Measurements from ENCODE around the gene SLC25A46.
"Not testable (repeated sequence)": the region's sequence is repeated elsewhere in the genome, so short reads cannot be mapped to it uniquely, and the experiment has no call there.

- not testable (repeated sequence) for TF ChIP-seq POLR2A (conservative IDR thresholded peaks at IDR 0.05); SOX6 (IDR thresholded peaks at IDR 0.05)
These were observed 7.3 kb upstream of the SLC25A46 start for GRCh38 chr5:110731499-110731898.

Measured in K562 (cell line).